ENCODE measurements around the gene IL1B. TPM values are rescaled to one million over a fixed set of nuclear protein-coding genes. Genes with fewer than 3 reads are reported as not detected.

IL1B gene
- total RNA-seq, 2 donors from 2014 or later, result 4.0 to 6.2 TPM

GRCh38 chr2:112876971-112877361 lies 40.4 kb upstream of the IL1B start:
- no peak for TF ChIP-seq CTCF (IDR thresholded peaks at IDR 0.05)
- H3K27me3 ChIP-seq (replicated peaks; ENCODE audit: insufficient read depth), result no peaks in the 10 kb centered on the region
- no peaks in the 10 kb centered on the region for H3K36me3 ChIP-seq
- H3K27ac ChIP-seq, result no peak overlapping the region
- no peak overlapping the region for H3K4me3 ChIP-seq
- H3K4me1 ChIP-seq (ENCODE audit: control insufficient read depth in 1 of 2, low read depth in 2 of 2), result no peaks in the 10 kb centered on the region
- ATAC-seq (ENCODE audit: insufficient number of reproducible peaks, low FRiP score, low read depth), result no peak
- no peak for DNase-seq (ENCODE audit: low spot score)
- H3K9me3 ChIP-seq, result no peaks in the 10 kb centered on the region

GRCh38 chr2:112876257-112876970 lies 39.8 kb upstream of the IL1B start:
- Histone ChIP-seq H3K27me3 (replicated peaks; ENCODE audit: insufficient read depth) (no peaks in the 10 kb centered on the region), H3K4me3 (no peak overlapping the region), H3K27ac (no peak overlapping the region), H3K9me3 (no peaks in the 10 kb centered on the region), H3K36me3 (no peaks in the 10 kb centered on the region), H3K4me1 (ENCODE audit: control insufficient read depth in 1 of 2, low read depth in 2 of 2) (no peaks in the 10 kb centered on the region)
- DNase-seq (ENCODE audit: low spot score) (no peak), ATAC-seq (ENCODE audit: insufficient number of reproducible peaks, low FRiP score, low read depth) (no peak)
- TF ChIP-seq CTCF (IDR thresholded peaks at IDR 0.05), result no peak

GRCh38 chr2:112870841-112871835 lies 34.6 kb upstream of the IL1B start:
- no peak for TF ChIP-seq CTCF (IDR thresholded peaks at IDR 0.05)
- Histone ChIP-seq H3K4me1 (ENCODE audit: control insufficient read depth in 1 of 2, low read depth in 2 of 2) (no peaks in the 10 kb centered on the region), H3K9me3 (no peaks in the 10 kb centered on the region), H3K27ac (no peak overlapping the region), H3K27me3 (replicated peaks; ENCODE audit: insufficient read depth) (no peaks in the 10 kb centered on the region), H3K36me3 (no peaks in the 10 kb centered on the region), H3K4me3 (no peak overlapping the region)
- DNase-seq (ENCODE audit: low spot score), result no peak
- ATAC-seq (ENCODE audit: insufficient number of reproducible peaks, low FRiP score, low read depth), result no peak

- no peak for TF ChIP-seq CTCF (IDR thresholded peaks at IDR 0.05)
- Histone ChIP-seq H3K27ac (no peak overlapping the region), H3K27me3 (replicated peaks; ENCODE audit: insufficient read depth) (no peaks in the 10 kb centered on the region), H3K4me1 (ENCODE audit: control insufficient read depth in 1 of 2, low read depth in 2 of 2) (no peaks in the 10 kb centered on the region), H3K4me3 (no peak overlapping the region), H3K36me3 (no peaks in the 10 kb centered on the region), H3K9me3 (no peaks in the 10 kb centered on the region)
- ATAC-seq (ENCODE audit: insufficient number of reproducible peaks, low FRiP score, low read depth) (no peak), DNase-seq (ENCODE audit: low spot score) (no peak)
Measured at GRCh38 chr2:112869258-112869842, 32.8 kb upstream of the IL1B start.

Measured in thoracic aorta (tissue), 2 donors.